ENCODE results near the gene PIK3IP1. TPM values are rescaled to one million over a fixed set of nuclear protein-coding genes. Genes with fewer than 3 reads are reported as not detected.

PIK3IP1 gene
- polyA plus RNA-seq, 1 experiment = 23.8 TPM

DNA sequence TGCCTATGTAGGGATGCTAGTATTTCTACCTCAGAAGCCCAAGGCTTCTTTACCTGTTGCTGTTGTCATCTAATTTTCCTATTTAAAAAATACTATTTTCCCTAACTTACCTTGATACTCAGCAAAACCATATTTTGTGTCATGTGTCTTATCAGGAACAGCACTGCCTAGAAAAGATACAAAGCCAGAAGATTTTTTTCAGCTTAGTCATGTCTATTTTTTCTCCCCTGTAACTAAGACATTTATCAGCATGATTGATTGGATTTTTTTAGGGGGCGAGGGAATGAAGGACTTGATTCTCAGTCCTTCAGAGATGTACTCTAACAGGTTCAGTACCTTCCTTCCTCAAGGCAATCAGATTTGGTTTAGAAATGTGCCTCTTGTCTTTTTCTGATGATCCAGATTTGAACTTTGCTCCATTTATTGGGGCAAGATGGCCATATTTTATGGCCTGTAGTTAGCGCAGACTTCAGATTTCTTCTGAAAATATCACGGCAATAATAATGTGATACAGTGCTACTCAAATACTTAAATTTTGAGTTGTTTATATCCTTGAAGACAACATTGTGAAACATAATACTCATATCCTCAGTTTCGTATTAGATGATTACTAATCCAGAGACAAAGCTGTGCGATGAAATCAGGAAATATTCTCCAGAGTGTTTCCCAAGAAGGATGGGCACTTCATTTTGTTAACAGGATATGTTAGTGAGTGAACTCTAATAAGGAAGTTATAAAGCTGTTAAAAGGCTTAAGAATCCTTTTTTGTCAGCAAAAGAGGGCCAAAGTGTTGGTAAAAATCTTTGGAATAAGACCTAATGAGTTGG lies 3.8 kb upstream of the PIK3IP1 start:
- Histone ChIP-seq H3K27ac (ENCODE audit: low read depth, low read length) (no peak overlapping the region), H3K9me3 (ENCODE audit: control insufficient read depth, insufficient read depth, low read length) (no peaks in the 10 kb centered on the region), H3K27me3 (ENCODE audit: control insufficient read depth, insufficient read depth, low read length) (no peaks in the 10 kb centered on the region), H3K4me3 (ENCODE audit: low read depth, low read length) (no peak overlapping the region)
- POLR2A ChIA-PET = no interaction called here
- TF ChIP-seq, protein P1, sequence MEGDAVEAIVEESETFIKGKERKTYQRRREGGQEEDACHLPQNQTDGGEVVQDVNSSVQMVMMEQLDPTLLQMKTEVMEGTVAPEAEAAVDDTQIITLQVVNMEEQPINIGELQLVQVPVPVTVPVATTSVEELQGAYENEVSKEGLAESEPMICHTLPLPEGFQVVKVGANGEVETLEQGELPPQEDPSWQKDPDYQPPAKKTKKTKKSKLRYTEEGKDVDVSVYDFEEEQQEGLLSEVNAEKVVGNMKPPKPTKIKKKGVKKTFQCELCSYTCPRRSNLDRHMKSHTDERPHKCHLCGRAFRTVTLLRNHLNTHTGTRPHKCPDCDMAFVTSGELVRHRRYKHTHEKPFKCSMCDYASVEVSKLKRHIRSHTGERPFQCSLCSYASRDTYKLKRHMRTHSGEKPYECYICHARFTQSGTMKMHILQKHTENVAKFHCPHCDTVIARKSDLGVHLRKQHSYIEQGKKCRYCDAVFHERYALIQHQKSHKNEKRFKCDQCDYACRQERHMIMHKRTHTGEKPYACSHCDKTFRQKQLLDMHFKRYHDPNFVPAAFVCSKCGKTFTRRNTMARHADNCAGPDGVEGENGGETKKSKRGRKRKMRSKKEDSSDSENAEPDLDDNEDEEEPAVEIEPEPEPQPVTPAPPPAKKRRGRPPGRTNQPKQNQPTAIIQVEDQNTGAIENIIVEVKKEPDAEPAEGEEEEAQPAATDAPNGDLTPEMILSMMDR (IDR thresholded peaks at IDR 0.05; ENCODE audit: low read depth, low read length) = no peak
- CTCF ChIA-PET = interaction anchor here (0.5 to 10.3 kb wide), 3 partner anchors 17 to 142 kb away, joined by 3 to 100 read pairs (median 26); no protein-coding TSS in a partner anchor
- DNase-seq (ENCODE audit: low read depth, low spot score) = no peak

DNA sequence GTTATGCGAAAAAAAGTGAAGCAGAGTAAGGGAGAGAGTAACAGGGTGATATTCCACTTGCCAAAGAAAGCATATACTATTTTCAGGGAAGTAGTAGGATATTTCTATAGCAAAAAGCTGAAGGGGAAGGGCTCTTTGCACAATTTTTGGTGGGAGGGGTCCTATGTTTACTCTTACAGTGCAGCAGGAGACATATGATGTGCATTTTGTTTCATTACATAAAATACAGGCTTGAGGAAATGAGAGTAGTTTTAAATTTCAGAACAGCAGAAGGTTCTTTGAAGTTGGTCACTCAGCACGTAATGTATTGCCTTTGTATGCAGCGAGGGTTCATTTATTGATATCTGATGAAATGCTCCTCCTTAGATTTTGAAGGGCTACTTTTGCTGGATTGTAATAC lies 3.1 kb upstream of the PIK3IP1 start:
- H3K27ac ChIP-seq (ENCODE audit: low read depth, low read length) = no peak overlapping the region
- ChIA-PET POLR2A (no interaction called here), CTCF (interaction anchor here (4.4 to 10.3 kb wide), 2 partner anchors 18 to 22 kb away, joined by 26 to 100 read pairs; no protein-coding TSS in a partner anchor)

DNA sequence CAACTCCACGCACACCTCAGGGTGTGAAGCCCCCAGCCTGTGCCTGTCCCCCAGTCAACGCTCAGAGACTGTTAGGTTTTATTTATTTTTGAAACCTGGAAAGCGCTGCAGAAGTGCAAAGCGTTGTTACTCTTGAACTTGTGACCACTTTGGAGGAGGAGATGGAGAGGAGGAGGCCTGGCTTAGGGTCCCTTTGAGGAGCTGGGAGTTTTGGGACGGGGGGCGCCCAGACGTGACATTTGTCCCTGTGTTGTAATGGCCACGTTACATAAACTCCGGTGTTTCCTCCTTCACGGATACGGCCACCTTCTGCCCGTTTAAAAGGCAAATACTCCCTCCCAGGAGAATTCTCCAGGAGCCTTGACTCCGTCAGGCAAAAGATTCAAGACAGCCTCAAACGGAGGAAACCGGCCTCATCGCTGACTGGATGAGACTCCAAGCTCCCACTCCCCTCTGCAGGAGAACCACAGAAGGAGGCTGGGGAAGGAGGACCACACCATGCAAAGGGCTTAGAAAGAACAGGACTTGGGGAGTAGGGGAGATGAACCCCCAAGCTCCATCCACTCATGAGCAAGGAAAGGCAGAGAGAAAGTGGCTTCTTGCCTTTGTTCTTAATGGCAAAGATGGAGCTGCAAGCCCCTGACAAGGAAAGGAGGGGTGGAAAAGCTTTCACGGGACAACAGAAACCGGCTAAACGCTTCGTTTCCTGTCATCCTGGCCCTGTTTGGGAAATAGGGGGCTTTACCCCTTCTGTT lies 630 bp downstream of the PIK3IP1 start:
- H3K27ac ChIP-seq (ENCODE audit: low read depth, low read length) = peak overlapping the region; percentile 61
- no peak for DNase-seq (ENCODE audit: low read depth, low spot score)
- no peaks in the 10 kb centered on the region for H3K9me3 ChIP-seq (ENCODE audit: control insufficient read depth, insufficient read depth, low read length)
- ChIA-PET CTCF (interaction anchor here (0.6 to 2.7 kb wide), 12 partner anchors 9 to 184 kb away, joined by 3 to 22 read pairs (median 4); partner anchors contain the start of gene SELENOM), POLR2A (interaction anchor here (0.6 to 1.2 kb wide), 5 partner anchors 29 to 79 kb away, joined by 3 to 6 read pairs (median 4); partner anchors contain the start of genes LIMK2 and PATZ1)
- TF ChIP-seq, protein P1 (IDR thresholded peaks at IDR 0.05; ENCODE audit: low read depth, low read length) = no peak
- H3K4me3 ChIP-seq (ENCODE audit: low read depth, low read length) = peak overlapping the region; percentile 87
- no peaks in the 10 kb centered on the region for H3K27me3 ChIP-seq (ENCODE audit: control insufficient read depth, insufficient read depth, low read length)

More for the DNA sequence above, 3.1 kb upstream of the PIK3IP1 start:
- Histone ChIP-seq H3K9me3 (ENCODE audit: control insufficient read depth, insufficient read depth, low read length) (no peaks in the 10 kb centered on the region), H3K27me3 (ENCODE audit: control insufficient read depth, insufficient read depth, low read length) (no peaks in the 10 kb centered on the region), H3K4me3 (ENCODE audit: low read depth, low read length) (no peak overlapping the region)
- no peak for DNase-seq (ENCODE audit: low read depth, low spot score)
- TF ChIP-seq, protein P1 (IDR thresholded peaks at IDR 0.05; ENCODE audit: low read depth, low read length) = no peak

DNA sequence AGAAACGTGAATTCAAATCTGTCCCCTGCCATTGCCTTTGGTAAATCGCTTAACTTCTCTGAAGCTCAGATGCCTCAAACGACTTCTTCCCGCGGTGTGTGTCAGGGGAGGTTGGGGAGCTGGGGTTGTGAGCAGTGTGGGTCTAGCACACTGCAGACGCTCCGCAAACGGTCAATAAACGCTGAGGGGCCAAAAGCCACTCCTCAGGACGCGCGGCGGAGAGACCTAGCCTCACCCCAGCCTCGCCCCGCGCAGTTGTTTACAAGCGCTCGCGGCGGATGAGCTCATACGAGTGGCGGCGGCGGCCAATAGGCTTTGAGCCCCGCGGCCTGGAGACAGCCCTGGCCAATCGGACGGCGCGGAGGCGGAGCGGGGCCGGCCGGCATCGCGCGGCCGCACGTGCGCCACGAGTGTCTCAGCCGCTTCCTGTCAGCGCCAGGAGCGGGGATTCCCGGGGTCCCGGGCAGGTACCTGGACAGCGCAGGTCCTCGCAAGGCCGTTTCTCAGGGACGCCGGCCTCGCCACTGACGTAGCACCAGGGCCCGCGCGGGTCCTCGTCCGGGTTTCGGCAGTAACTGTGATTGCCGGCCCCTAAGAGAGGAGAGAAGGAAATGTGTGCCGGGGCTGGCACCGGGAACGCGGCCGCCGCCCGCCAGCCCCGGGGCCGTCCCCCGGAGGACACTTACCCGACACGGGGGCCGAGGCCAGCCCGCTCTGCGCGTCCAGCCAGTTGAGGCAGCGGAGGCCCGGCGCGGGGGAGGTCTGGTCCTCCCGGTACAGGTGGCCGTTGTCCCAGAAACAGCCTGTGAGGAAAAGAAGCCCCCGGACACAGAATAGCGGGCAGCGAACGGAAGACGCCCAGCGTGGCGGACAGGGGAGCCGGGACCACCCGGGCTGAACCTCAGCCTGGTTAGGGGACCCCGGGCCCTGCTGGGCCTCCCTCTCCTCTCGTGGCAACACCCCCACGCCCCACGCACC lies 1.5 kb downstream of the PIK3IP1 start:
- TF ChIP-seq, protein P1 (IDR thresholded peaks at IDR 0.05; ENCODE audit: low read depth, low read length) = no peak
- Histone ChIP-seq H3K27ac (ENCODE audit: low read depth, low read length) (peak overlapping the region; percentile 61), H3K4me3 (ENCODE audit: low read depth, low read length) (peak overlapping the region; percentile 87), H3K9me3 (ENCODE audit: control insufficient read depth, insufficient read depth, low read length) (no peaks in the 10 kb centered on the region), H3K27me3 (ENCODE audit: control insufficient read depth, insufficient read depth, low read length) (no peaks in the 10 kb centered on the region)
- CTCF ChIA-PET = interaction anchor here (0.6 to 2.9 kb wide), 6 partner anchors 18 to 114 kb away, joined by 3 to 22 read pairs (median 3); partner anchors contain the start of gene LIMK2
- POLR2A ChIA-PET = interaction anchor here (0.6 to 1.5 kb wide), 5 partner anchors 15 to 47 kb away, joined by 3 to 6 read pairs (median 3); no protein-coding TSS in a partner anchor
- DNase-seq (ENCODE audit: low read depth, low spot score) = peak; percentile 57
